Activated CD8-positive, alpha-beta memory T cell treated with anti-CD3 and anti-CD28 coated beads for 48 hours (primary cell): ENCODE results near the gene CYP27C1.

ENCODE experiments used
- DNase-seq, 3 experiments: peaks; one replicate each; pipeline ENCODE4 v3.0.0-alpha.2; 2020; ENCODE audit warnings: low read depth in 2 of 3, low spot score in 2 of 3

The CYP27C1 gene

GRCh38 chr2:127193967-127194280, 26.2 kb downstream of the CYP27C1 start:
- DNase-seq: no peak

GRCh38 chr2:127193164-127193966, 26.7 kb downstream of the CYP27C1 start:
- no peak for DNase-seq

GRCh38 chr2:127191331-127192219, 28.5 kb downstream of the CYP27C1 start:
- no peak for DNase-seq

GRCh38 chr2:127188797-127189196, 31.3 kb downstream of the CYP27C1 start:
- DNase-seq: no peak

- no peak for DNase-seq
Observed at GRCh38 chr2:127187831-127188230, 32.3 kb downstream of the CYP27C1 start.

GRCh38 chr2:127187081-127187775, 32.9 kb downstream of the CYP27C1 start:
- DNase-seq: no peak

- DNase-seq: no peak
Observed at GRCh38 chr2:127185705-127186104, 34.4 kb downstream of the CYP27C1 start.

- no peak for DNase-seq
Observed at GRCh38 chr2:127185093-127185492, 35.0 kb downstream of the CYP27C1 start.

- DNase-seq: no peak
Observed at GRCh38 chr2:127183771-127184170, 36.3 kb downstream of the CYP27C1 start.

GRCh38 chr2:127182626-127183458, 37.3 kb downstream of the CYP27C1 start:
- no peak for DNase-seq

GRCh38 chr2:127181851-127182250, 38.2 kb downstream of the CYP27C1 start:
- no peak for DNase-seq

- DNase-seq: no peak
Observed at GRCh38 chr2:127179766-127180165, 40.3 kb downstream of the CYP27C1 start.

- no peak for DNase-seq
Observed at GRCh38 chr2:127177617-127178263, 42.4 kb downstream of the CYP27C1 start.

- DNase-seq: no peak
Observed at GRCh38 chr2:127176371-127177311, 43.5 kb downstream of the CYP27C1 start.

GRCh38 chr2:127175751-127176354, 44.2 kb downstream of the CYP27C1 start:
- no peak for DNase-seq

- no peak for DNase-seq
Observed at GRCh38 chr2:127175041-127175721, 44.9 kb downstream of the CYP27C1 start.

- no peak for DNase-seq
Observed at GRCh38 chr2:127174640-127175039, 45.5 kb downstream of the CYP27C1 start.

- DNase-seq: no peak
Observed at GRCh38 chr2:127174136-127174535, 46.0 kb downstream of the CYP27C1 start.
